ENCODE data around the gene GPR55. TPM values are rescaled to one million over a fixed set of nuclear protein-coding genes. Genes with fewer than 3 reads are reported as not detected.

Gene GPR55
- total RNA-seq, 1 donor from 2014 or later, result not detected

DNA sequence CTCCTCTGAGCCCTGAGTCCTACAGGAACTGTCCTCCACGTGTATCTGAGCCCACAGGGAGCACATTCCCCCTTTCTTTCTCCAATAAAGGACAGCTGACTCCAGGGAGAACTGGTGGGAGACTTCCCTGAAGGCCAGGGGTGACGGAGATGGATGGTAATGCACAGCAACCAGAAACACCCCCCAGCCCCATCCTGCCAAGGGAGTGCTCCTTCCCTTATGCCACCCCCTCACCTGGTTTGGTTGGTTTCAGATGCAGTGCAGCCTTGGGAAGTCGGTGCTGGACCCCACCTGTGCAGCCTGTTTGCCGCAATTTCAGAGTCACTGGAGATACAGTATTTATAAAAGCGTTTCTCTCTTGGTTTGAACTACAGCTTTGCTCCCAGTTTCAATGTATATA lies 24.0 kb downstream of the GPR55 start:
- Histone ChIP-seq H2AFZ (replicated peaks) (no peak overlapping the region), H3K9ac (no peak overlapping the region), H3K9me3 (ENCODE audit: low read depth) (no peaks in the 10 kb centered on the region), H3F3A (ENCODE audit: low read depth) (no peaks in the 10 kb centered on the region), H3K4me2 (no peak overlapping the region), H3K4me1 (peaks cover 19% of the 10 kb centered on the region), H3K36me3 (no peaks in the 10 kb centered on the region), H3K4me3 (no peak overlapping the region), H3K79me2 (ENCODE audit: low read depth) (no peaks in the 10 kb centered on the region), H4K20me1 (ENCODE audit: low read depth) (no peaks in the 10 kb centered on the region), H3K27me3 (peaks cover 29% of the 10 kb centered on the region), H3K27ac (no peak overlapping the region)
- H3K27me3 Mint-ChIP-seq (ENCODE audit: insufficient read depth, low read depth), result peaks cover 16% of the 10 kb centered on the region
- no peaks in the 10 kb centered on the region for H3K9me3 Mint-ChIP-seq
- TF ChIP-seq EZH2phosphoT487 (IDR thresholded peaks at IDR 0.05), result no peak
- TF ChIP-seq, protein P1, sequence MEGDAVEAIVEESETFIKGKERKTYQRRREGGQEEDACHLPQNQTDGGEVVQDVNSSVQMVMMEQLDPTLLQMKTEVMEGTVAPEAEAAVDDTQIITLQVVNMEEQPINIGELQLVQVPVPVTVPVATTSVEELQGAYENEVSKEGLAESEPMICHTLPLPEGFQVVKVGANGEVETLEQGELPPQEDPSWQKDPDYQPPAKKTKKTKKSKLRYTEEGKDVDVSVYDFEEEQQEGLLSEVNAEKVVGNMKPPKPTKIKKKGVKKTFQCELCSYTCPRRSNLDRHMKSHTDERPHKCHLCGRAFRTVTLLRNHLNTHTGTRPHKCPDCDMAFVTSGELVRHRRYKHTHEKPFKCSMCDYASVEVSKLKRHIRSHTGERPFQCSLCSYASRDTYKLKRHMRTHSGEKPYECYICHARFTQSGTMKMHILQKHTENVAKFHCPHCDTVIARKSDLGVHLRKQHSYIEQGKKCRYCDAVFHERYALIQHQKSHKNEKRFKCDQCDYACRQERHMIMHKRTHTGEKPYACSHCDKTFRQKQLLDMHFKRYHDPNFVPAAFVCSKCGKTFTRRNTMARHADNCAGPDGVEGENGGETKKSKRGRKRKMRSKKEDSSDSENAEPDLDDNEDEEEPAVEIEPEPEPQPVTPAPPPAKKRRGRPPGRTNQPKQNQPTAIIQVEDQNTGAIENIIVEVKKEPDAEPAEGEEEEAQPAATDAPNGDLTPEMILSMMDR (IDR thresholded peaks at IDR 0.05), result no peak
- TF ChIP-seq EZH2 (IDR thresholded peaks at IDR 0.05), result no peak
- no peaks in the 10 kb centered on the region for H3K36me3 Mint-ChIP-seq
- peak overlapping the region; percentile 23 for H3K27ac Mint-ChIP-seq
- H3K4me3 Mint-ChIP-seq, result no peak overlapping the region
- H3K4me1 Mint-ChIP-seq, result peaks cover 66% of the 10 kb centered on the region
- no peak for DNase-seq (ENCODE audit: low spot score)

DNA sequence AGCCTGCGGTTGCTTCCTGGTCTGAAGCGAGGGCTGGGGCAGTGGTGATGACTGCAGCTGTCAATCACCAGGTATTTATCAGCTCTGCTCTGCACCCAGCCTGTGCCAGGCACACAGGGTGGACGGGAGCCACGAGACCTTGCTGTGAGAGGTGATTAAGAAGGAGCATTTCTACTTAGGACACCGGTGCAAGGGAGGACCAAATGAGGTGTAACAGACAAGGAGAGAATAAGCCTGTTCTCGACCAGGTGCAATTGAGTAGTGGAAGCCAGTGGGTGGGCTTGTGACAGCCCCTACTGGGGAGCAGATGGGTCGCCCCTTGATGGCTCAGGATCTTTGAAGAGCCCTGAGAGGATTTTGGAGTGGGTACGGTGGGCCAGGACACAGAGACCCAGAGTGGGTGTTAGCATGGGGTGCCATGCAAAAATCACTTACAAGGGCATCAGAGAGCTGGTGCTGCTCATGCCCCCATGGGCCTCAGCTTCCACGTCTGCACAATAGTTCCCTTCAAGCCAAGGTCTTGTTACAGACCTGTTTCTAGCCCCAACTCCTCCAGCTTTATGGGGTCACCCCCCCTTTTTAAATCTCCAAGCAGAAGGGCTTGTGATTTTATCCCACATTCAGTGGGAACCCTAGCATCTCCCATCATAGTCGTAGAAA lies 24.6 kb downstream of the GPR55 start:
- peak overlapping the region; percentile 38 for H3K4me3 Mint-ChIP-seq
- H3K27ac Mint-ChIP-seq, result peak overlapping the region; percentile 32
- no peak for DNase-seq (ENCODE audit: low spot score)
- Histone ChIP-seq H3K4me3 (no peak overlapping the region), H3K79me2 (ENCODE audit: low read depth) (no peaks in the 10 kb centered on the region), H3F3A (ENCODE audit: low read depth) (no peaks in the 10 kb centered on the region), H3K9ac (no peak overlapping the region), H3K4me1 (peaks cover 15% of the 10 kb centered on the region), H3K27ac (no peak overlapping the region), H4K20me1 (ENCODE audit: low read depth) (no peaks in the 10 kb centered on the region), H2AFZ (replicated peaks) (no peak overlapping the region), H3K27me3 (peaks cover 26% of the 10 kb centered on the region), H3K4me2 (no peak overlapping the region), H3K9me3 (ENCODE audit: low read depth) (no peaks in the 10 kb centered on the region), H3K36me3 (no peaks in the 10 kb centered on the region)
- TF ChIP-seq, protein P1 (IDR thresholded peaks at IDR 0.05), result no peak
- no peak for TF ChIP-seq EZH2phosphoT487 (IDR thresholded peaks at IDR 0.05)
- H3K36me3 Mint-ChIP-seq, result no peaks in the 10 kb centered on the region
- H3K9me3 Mint-ChIP-seq, result no peaks in the 10 kb centered on the region
- H3K4me1 Mint-ChIP-seq, result peaks cover 66% of the 10 kb centered on the region
- H3K27me3 Mint-ChIP-seq (ENCODE audit: insufficient read depth, low read depth), result peaks cover 15% of the 10 kb centered on the region

DNA sequence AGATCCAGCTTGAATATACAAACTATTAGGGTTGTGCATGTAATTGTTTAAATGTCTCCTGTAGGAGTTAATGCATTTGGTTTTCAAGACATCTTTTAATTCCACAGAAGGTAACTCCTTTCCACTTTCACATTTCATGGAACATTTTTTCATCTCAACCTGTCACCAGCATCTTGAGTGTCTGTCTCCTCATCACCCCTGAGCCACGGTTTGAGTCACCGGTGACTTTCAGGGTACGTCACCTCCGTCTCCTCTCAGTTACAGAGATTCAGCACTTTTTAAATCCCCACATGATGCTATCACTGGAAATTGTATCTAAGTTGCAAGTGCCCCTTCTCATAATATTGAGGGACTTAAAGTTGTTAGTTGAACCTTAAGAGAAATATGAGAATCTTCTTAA lies 25.3 kb downstream of the GPR55 start:
- TF ChIP-seq, protein P1 (IDR thresholded peaks at IDR 0.05), result no peak
- no peak for TF ChIP-seq EZH2phosphoT487 (IDR thresholded peaks at IDR 0.05)
- no peak for TF ChIP-seq EZH2 (IDR thresholded peaks at IDR 0.05)
- no peaks in the 10 kb centered on the region for H3K36me3 ChIP-seq
- H3K9ac ChIP-seq, result no peak overlapping the region
- H3K4me2 ChIP-seq, result no peak overlapping the region
- Mint-ChIP-seq H3K36me3 (no peaks in the 10 kb centered on the region), H3K27me3 (ENCODE audit: insufficient read depth, low read depth) (peaks cover 12% of the 10 kb centered on the region), H3K4me1 (peaks cover 60% of the 10 kb centered on the region), H3K27ac (peak overlapping the region; percentile 95), H3K4me3 (no peak overlapping the region), H3K9me3 (no peaks in the 10 kb centered on the region)
- H3F3A ChIP-seq (ENCODE audit: low read depth), result no peaks in the 10 kb centered on the region
- H3K4me3 ChIP-seq, result no peak overlapping the region
- peaks cover 22% of the 10 kb centered on the region for H3K27me3 ChIP-seq
- H4K20me1 ChIP-seq (ENCODE audit: low read depth), result no peaks in the 10 kb centered on the region
- H2AFZ ChIP-seq (replicated peaks), result no peak overlapping the region
- no peaks in the 10 kb centered on the region for H3K9me3 ChIP-seq (ENCODE audit: low read depth)
- no peak for DNase-seq (ENCODE audit: low spot score)
- H3K27ac ChIP-seq, result no peak overlapping the region
- H3K4me1 ChIP-seq, result peaks cover 10% of the 10 kb centered on the region
- no peaks in the 10 kb centered on the region for H3K79me2 ChIP-seq (ENCODE audit: low read depth)

All from neural progenitor cell (in vitro differentiated cells).